Measurements from ENCODE around the gene SUN5.

The SUN5 gene

GRCh38 chr20:32991383-32991782, 12.8 kb downstream of the SUN5 start:
- no peak for DNase-seq

GRCh38 chr20:32990426-32990825, 13.8 kb downstream of the SUN5 start:
- DNase-seq = no peak

- DNase-seq = no peak
Observed at GRCh38 chr20:32989507-32990283, 14.5 kb downstream of the SUN5 start.

GRCh38 chr20:32988008-32988407, 16.2 kb downstream of the SUN5 start:
- no peak for DNase-seq

GRCh38 chr20:32987044-32987825, 17.0 kb downstream of the SUN5 start:
- no peak for DNase-seq

GRCh38 chr20:32986331-32986966, 17.8 kb downstream of the SUN5 start:
- no peak for DNase-seq

GRCh38 chr20:32985596-32985995, 18.6 kb downstream of the SUN5 start:
- no peak for DNase-seq

- DNase-seq = no peak
Observed at GRCh38 chr20:32984631-32985354, 19.4 kb downstream of the SUN5 start.

GRCh38 chr20:32984196-32984595, 20.0 kb downstream of the SUN5 start:
- DNase-seq = no peak

GRCh38 chr20:32983459-32984112, 20.6 kb downstream of the SUN5 start:
- no peak for DNase-seq

- DNase-seq = no peak
Observed at GRCh38 chr20:32982617-32983458, 21.4 kb downstream of the SUN5 start.

GRCh38 chr20:32980990-32981389, 23.2 kb downstream of the SUN5 start:
- DNase-seq = no peak

- no peak for DNase-seq
Observed at GRCh38 chr20:32980131-32980941, 23.9 kb downstream of the SUN5 start.

GRCh38 chr20:32979201-32979998, 24.8 kb downstream of the SUN5 start:
- no peak for DNase-seq

- no peak for DNase-seq
Observed at GRCh38 chr20:32978009-32978335, 26.3 kb downstream of the SUN5 start.

- no peak for DNase-seq
Observed at GRCh38 chr20:32977281-32978008, 26.8 kb downstream of the SUN5 start.

- DNase-seq = no peak
Observed at GRCh38 chr20:32976746-32977145, 27.5 kb downstream of the SUN5 start.

- DNase-seq = no peak
Observed at GRCh38 chr20:32975698-32976674, 28.2 kb downstream of the SUN5 start.
